SU-DHL-6 (cell line): ENCODE results near the gene TENM4.

Experiments
- H2AFZ ChIP-seq: fragments of 200-600 bp; sonication (generic); 2 replicates; pipeline ENCODE4 v1.6.1; 2014; ENCODE audit warnings: low read depth, mild to moderate bottlenecking, moderate library complexity, mixed read lengths, antibody characterized with exemption, low read length; ENCODE audit not compliant: severe bottlenecking
- H3F3A ChIP-seq: fragments of 200-600 bp; shearing (Covaris generic); 2 replicates; pipeline ENCODE4 v1.6.0; 2016; ENCODE audit warnings: antibody characterized with exemption, mild to moderate bottlenecking; ENCODE audit not compliant: insufficient read depth
- H3K27ac ChIP-seq: fragments of 200-600 bp; sonication (generic); 2 replicates; pipeline ENCODE4 v1.5.1; 2016; ENCODE audit warnings: low read depth, mild to moderate bottlenecking, low read length, moderate library complexity, mixed read lengths
- H3K27me3 ChIP-seq: fragments of 200-600 bp; sonication (generic), shearing (Covaris generic); 2 replicates; pipeline ENCODE4 v1.6.0; 2014; ENCODE audit warnings: mild to moderate bottlenecking, low read length
- H3K36me3 ChIP-seq: fragments of 200-600 bp; sonication (generic); 2 replicates; pipeline ENCODE4 v1.6.1; 2014; ENCODE audit warnings: mild to moderate bottlenecking, low read length, mixed read lengths
- H3K4me2 ChIP-seq: fragments of 300-600, 200-600 bp; shearing (Covaris generic), sonication (generic); 2 replicates; pipeline ENCODE4 v1.6.0; 2014; ENCODE audit warnings: low read length, low read depth, mild to moderate bottlenecking; ENCODE audit not compliant: poor library complexity, severe bottlenecking
- H3K4me3 ChIP-seq: fragments of 200-600 bp; sonication (generic); 2 replicates; pipeline ENCODE4 v1.5.1; 2014; ENCODE audit warnings: antibody characterized with exemption, low read length, mild to moderate bottlenecking, mixed read lengths; ENCODE audit not compliant: insufficient read depth, poor library complexity, severe bottlenecking
- H3K79me2 ChIP-seq: fragments of 200-600 bp; sonication (generic); 2 replicates; pipeline ENCODE4 v1.6.1; 2014; ENCODE audit warnings: mild to moderate bottlenecking, low read length, moderate library complexity; ENCODE audit not compliant: insufficient read depth
- H3K9ac ChIP-seq: fragments of 200-600 bp; sonication (generic); 2 replicates; pipeline ENCODE4 v1.7.0; 2014; ENCODE audit warnings: mild to moderate bottlenecking, low read length
- H3K9me2 ChIP-seq: fragments of 200-600 bp; sonication (generic); replicated peaks from 2 replicates; pipeline ENCODE4 v1.6.1; 2014; ENCODE audit warnings: low read length; ENCODE audit not compliant: insufficient read depth
- H3K9me3 ChIP-seq: fragments of 200-600 bp; sonication (generic); 2 replicates; pipeline ENCODE4 v1.6.1; 2014; ENCODE audit warnings: low read length, mixed read lengths; ENCODE audit not compliant: insufficient read depth
- H4K20me1 ChIP-seq: fragments of 200-600 bp; sonication (generic); 2 replicates; pipeline ENCODE4 v1.6.1; 2014; ENCODE audit warnings: low read depth, mild to moderate bottlenecking, antibody characterized with exemption, low read length, moderate library complexity, mixed read lengths
- CTCF ChIP-seq: fragments of 200-600 bp; sonication (generic); IDR thresholded peaks from one replicate; pipeline ENCODE4 v1.5.1; 2017; ENCODE audit warnings: antibody characterized with exemption, mild to moderate bottlenecking, low read length, moderate library complexity; ENCODE audit not compliant: insufficient read depth, poor library complexity, severe bottlenecking
- EZH2phosphoT487 ChIP-seq: fragments of 200-600 bp; sonication (generic), shearing (Covaris generic); conservative IDR thresholded peaks from 2 replicates; pipeline ENCODE4 v1.6.1; 2018; ENCODE audit warnings: mild to moderate bottlenecking, antibody characterized with exemption, low read length, moderate library complexity, mixed read lengths

TENM4 gene

GRCh38 chr11:79028225-79028624, 412.6 kb downstream of the TENM4 start:
- H3K9me2 ChIP-seq, result no peaks in the 10 kb centered on the region
- no peaks in the 10 kb centered on the region for H3K36me3 ChIP-seq
- no peak overlapping the region for H3K4me2 ChIP-seq
- H3K79me2 ChIP-seq, result no peaks in the 10 kb centered on the region
- H3K9ac ChIP-seq, result no peak overlapping the region
- no peak overlapping the region for H3K4me3 ChIP-seq
- no peaks in the 10 kb centered on the region for H3F3A ChIP-seq
- H3K27me3 ChIP-seq, result no peaks in the 10 kb centered on the region
- TF ChIP-seq EZH2phosphoT487 (no peak), CTCF (no peak)
- H4K20me1 ChIP-seq, result no peaks in the 10 kb centered on the region
- no peaks in the 10 kb centered on the region for H3K9me3 ChIP-seq
- no peak overlapping the region for H3K27ac ChIP-seq
- no peak overlapping the region for H2AFZ ChIP-seq

GRCh38 chr11:79026803-79027445, 413.9 kb downstream of the TENM4 start:
- no peak overlapping the region for H3K4me2 ChIP-seq
- H2AFZ ChIP-seq, result no peak overlapping the region
- H4K20me1 ChIP-seq, result no peaks in the 10 kb centered on the region
- no peak overlapping the region for H3K27ac ChIP-seq
- no peaks in the 10 kb centered on the region for H3K79me2 ChIP-seq
- H3K9me2 ChIP-seq, result no peaks in the 10 kb centered on the region
- no peak overlapping the region for H3K9ac ChIP-seq
- TF ChIP-seq EZH2phosphoT487, result no peak
- no peaks in the 10 kb centered on the region for H3F3A ChIP-seq
- H3K36me3 ChIP-seq, result no peaks in the 10 kb centered on the region
- no peaks in the 10 kb centered on the region for H3K9me3 ChIP-seq
- no peaks in the 10 kb centered on the region for H3K27me3 ChIP-seq
- H3K4me3 ChIP-seq, result no peak overlapping the region

- H4K20me1 ChIP-seq, result no peaks in the 10 kb centered on the region
- H3K9me2 ChIP-seq, result no peaks in the 10 kb centered on the region
- no peaks in the 10 kb centered on the region for H3K27me3 ChIP-seq
- no peaks in the 10 kb centered on the region for H3F3A ChIP-seq
- no peaks in the 10 kb centered on the region for H3K79me2 ChIP-seq
- no peaks in the 10 kb centered on the region for H3K36me3 ChIP-seq
- H3K4me2 ChIP-seq, result no peak overlapping the region
- H3K9ac ChIP-seq, result no peak overlapping the region
- no peaks in the 10 kb centered on the region for H3K9me3 ChIP-seq
- TF ChIP-seq CTCF, result no peak
- no peak for TF ChIP-seq EZH2phosphoT487
- H2AFZ ChIP-seq, result no peak overlapping the region
- no peak overlapping the region for H3K4me3 ChIP-seq
- no peak overlapping the region for H3K27ac ChIP-seq
Measured at GRCh38 chr11:79025622-79026021, 415.2 kb downstream of the TENM4 start.

GRCh38 chr11:79025097-79025496, 415.7 kb downstream of the TENM4 start:
- H3K79me2 ChIP-seq, result no peaks in the 10 kb centered on the region
- H3K9me2 ChIP-seq, result no peaks in the 10 kb centered on the region
- no peak overlapping the region for H3K4me3 ChIP-seq
- H3F3A ChIP-seq, result no peaks in the 10 kb centered on the region
- no peak overlapping the region for H3K4me2 ChIP-seq
- H3K27me3 ChIP-seq, result no peaks in the 10 kb centered on the region
- H3K9ac ChIP-seq, result no peak overlapping the region
- no peaks in the 10 kb centered on the region for H3K9me3 ChIP-seq
- H2AFZ ChIP-seq, result no peak overlapping the region
- H3K27ac ChIP-seq, result no peak overlapping the region
- H4K20me1 ChIP-seq, result no peaks in the 10 kb centered on the region
- TF ChIP-seq EZH2phosphoT487 (no peak), CTCF (no peak)
- H3K36me3 ChIP-seq, result no peaks in the 10 kb centered on the region
